GM19468 (cell line): ENCODE measurements around the gene NLGN1.

ENCODE experiments used
- ATAC-seq: cut with Tn5 transposase; IDR thresholded peaks from one replicate; pipeline ENCODE4 v1.9.1; 2021; ENCODE audit warnings: mild to moderate bottlenecking, moderate library complexity, moderate number of reproducible peaks; ENCODE audit not compliant: unreplicated experiment; ENCODE audit errors: extremely low read depth

NLGN1 gene

GRCh38 chr3:173889596-173889995 is 492.1 kb downstream of the NLGN1 start:
- ATAC-seq, result no peak

- ATAC-seq, result no peak
These were observed 492.5 kb downstream of the NLGN1 start for GRCh38 chr3:173890091-173890490.

- no peak for ATAC-seq
These were observed 493.9 kb downstream of the NLGN1 start for GRCh38 chr3:173891272-173892100.

- no peak for ATAC-seq
These were observed 495.0 kb downstream of the NLGN1 start for GRCh38 chr3:173892547-173892946.

GRCh38 chr3:173893066-173893465 is 495.5 kb downstream of the NLGN1 start:
- no peak for ATAC-seq

GRCh38 chr3:173893835-173894234 is 496.3 kb downstream of the NLGN1 start:
- ATAC-seq, result no peak

GRCh38 chr3:173897631-173898030 is 500.1 kb downstream of the NLGN1 start:
- no peak for ATAC-seq

GRCh38 chr3:173901649-173902048 is 504.1 kb downstream of the NLGN1 start:
- ATAC-seq, result no peak

GRCh38 chr3:173902401-173902800 is 504.9 kb downstream of the NLGN1 start:
- no peak for ATAC-seq

GRCh38 chr3:173902871-173903270 is 505.3 kb downstream of the NLGN1 start:
- ATAC-seq, result no peak

- no peak for ATAC-seq
These were observed 507.8 kb downstream of the NLGN1 start for GRCh38 chr3:173905381-173905780.

GRCh38 chr3:173911446-173911845 is 513.9 kb downstream of the NLGN1 start:
- ATAC-seq, result no peak

GRCh38 chr3:173912126-173912525 is 514.6 kb downstream of the NLGN1 start:
- ATAC-seq, result no peak

- no peak for ATAC-seq
These were observed 515.9 kb downstream of the NLGN1 start for GRCh38 chr3:173913397-173913796.

- ATAC-seq, result no peak
These were observed 516.5 kb downstream of the NLGN1 start for GRCh38 chr3:173913974-173914421.

- no peak for ATAC-seq
These were observed 519.3 kb downstream of the NLGN1 start for GRCh38 chr3:173916799-173917198.

GRCh38 chr3:173920386-173920785 is 522.8 kb downstream of the NLGN1 start:
- ATAC-seq, result peak; percentile 59

- ATAC-seq, result no peak
These were observed 524.2 kb downstream of the NLGN1 start for GRCh38 chr3:173921732-173922131.

GRCh38 chr3:173923204-173923603 is 525.7 kb downstream of the NLGN1 start:
- ATAC-seq, result no peak

- ATAC-seq, result no peak
These were observed 532.7 kb downstream of the NLGN1 start for GRCh38 chr3:173930251-173930650.

GRCh38 chr3:173932624-173933023 is 535.1 kb downstream of the NLGN1 start:
- no peak for ATAC-seq

GRCh38 chr3:173933113-173933512 is 535.6 kb downstream of the NLGN1 start:
- no peak for ATAC-seq
